H9 (cell line): Measurements from ENCODE around the gene ITGA1. TPM values are rescaled to one million over a fixed set of nuclear protein-coding genes. Genes with fewer than 3 reads are reported as not detected.

Experiments
- DNase-seq: peaks from one replicate; pipeline ENCODE4 v3.0.0-alpha.2; 2017
- H2AFZ ChIP-seq: one replicate; pipeline ENCODE4 v1.6.1; 2013; ENCODE audit warnings: mild to moderate bottlenecking, low read length, control low read depth, moderate library complexity
- H2AK5ac ChIP-seq: 2 replicates; pipeline ENCODE4 v1.6.1; 2013; ENCODE audit warnings: low read length, control low read depth, mixed read lengths; ENCODE audit not compliant: insufficient read length
- H2BK120ac ChIP-seq: one replicate; pipeline ENCODE4 v1.6.1; 2013; ENCODE audit warnings: low read depth, mild to moderate bottlenecking, low read length, control low read depth, inconsistent platforms; ENCODE audit not compliant: poor library complexity, severe bottlenecking
- H2BK12ac ChIP-seq: 2 replicates; pipeline ENCODE4 v1.6.1; 2013; ENCODE audit warnings: low read length, control low read depth, mixed read lengths, low read depth; ENCODE audit not compliant: insufficient read length
- H2BK15ac ChIP-seq: 2 replicates; pipeline ENCODE4 v1.6.1; 2013; ENCODE audit warnings: low read depth, low read length, control low read depth
- H2BK20ac ChIP-seq: one replicate; pipeline ENCODE4 v1.6.1; 2013; ENCODE audit warnings: low read depth, mild to moderate bottlenecking, low read length, control low read depth, inconsistent platforms; ENCODE audit not compliant: poor library complexity, severe bottlenecking
- H2BK5ac ChIP-seq: 2 replicates; pipeline ENCODE4 v1.6.1; 2013; ENCODE audit warnings: low read length, control low read depth, mixed read lengths; ENCODE audit not compliant: insufficient read length
- H3K14ac ChIP-seq: 2 replicates; pipeline ENCODE4 v1.6.1; 2013; ENCODE audit warnings: low read length, control low read depth; ENCODE audit not compliant: insufficient read depth
- H3K18ac ChIP-seq: 2 replicates; pipeline ENCODE4 v1.6.1; 2013; ENCODE audit warnings: low read depth, mild to moderate bottlenecking, mixed read lengths, low read length, control low read depth; ENCODE audit not compliant: insufficient read length
- H3K23ac ChIP-seq: 2 replicates; pipeline ENCODE4 v1.6.1; 2013; ENCODE audit warnings: low read length, control low read depth, mixed read lengths, low read depth; ENCODE audit not compliant: insufficient read length
- H3K23me2 ChIP-seq: 2 replicates; pipeline ENCODE4 v1.6.1; 2013; ENCODE audit warnings: low read depth, mild to moderate bottlenecking, mixed read lengths, low read length, control low read depth; ENCODE audit not compliant: insufficient read length, poor library complexity, severe bottlenecking
- H3K27ac ChIP-seq: 2 replicates; pipeline ENCODE4 v1.5.1; 2013; ENCODE audit warnings: low read length, control low read depth, mixed read lengths, low read depth; ENCODE audit not compliant: insufficient read length
- H3K27me3 ChIP-seq: 2 replicates; pipeline ENCODE4 v1.6.1; 2013; ENCODE audit warnings: low read length, control low read depth, inconsistent platforms; ENCODE audit not compliant: insufficient read depth
- H3K4ac ChIP-seq: 2 replicates; pipeline ENCODE4 v1.6.1; 2013; ENCODE audit warnings: low read depth, mild to moderate bottlenecking, control low read depth, inconsistent platforms, low read length, moderate library complexity
- H3K4me1 ChIP-seq: 2 replicates; pipeline ENCODE4 v1.6.1; 2013; ENCODE audit warnings: low read length, control low read depth, inconsistent platforms; ENCODE audit not compliant: insufficient read depth
- H3K4me2 ChIP-seq: 2 replicates; pipeline ENCODE4 v1.6.1; 2013; ENCODE audit warnings: low read length, control low read depth, mixed read lengths; ENCODE audit not compliant: insufficient read length, insufficient read depth
- H3K56ac ChIP-seq: 2 replicates; pipeline ENCODE4 v1.6.1; 2013; ENCODE audit warnings: low read depth, mild to moderate bottlenecking, mixed read lengths, low read length, control low read depth; ENCODE audit not compliant: insufficient read length
- H3K79me1 ChIP-seq: 2 replicates; pipeline ENCODE4 v1.6.1; 2013; ENCODE audit warnings: low read depth, mild to moderate bottlenecking, moderate library complexity, low read length, control low read depth, inconsistent platforms; ENCODE audit not compliant: insufficient read depth, poor library complexity, severe bottlenecking
- H3K79me2 ChIP-seq: 2 replicates; pipeline ENCODE4 v1.6.1; 2013; ENCODE audit warnings: low read length, control low read depth, inconsistent platforms; ENCODE audit not compliant: insufficient read depth
- H3K9ac ChIP-seq: 2 replicates; pipeline ENCODE4 v1.6.1; 2013; ENCODE audit warnings: low read length, control low read depth, mixed read lengths; ENCODE audit not compliant: insufficient read length; ENCODE audit errors: extremely low read depth
- H3K9me3 ChIP-seq: one replicate; pipeline ENCODE4 v1.6.1; 2013; ENCODE audit warnings: low read depth, low read length, inconsistent platforms; ENCODE audit not compliant: control insufficient read depth
- H3T11ph ChIP-seq: one replicate; pipeline ENCODE4 v1.6.1; 2013; ENCODE audit warnings: mild to moderate bottlenecking, low read length, control low read depth, inconsistent platforms
- H4K20me1 ChIP-seq: one replicate; pipeline ENCODE4 v1.6.1; 2013; ENCODE audit not compliant: control insufficient read depth, insufficient read length, insufficient read depth
- H4K5ac ChIP-seq: 2 replicates; pipeline ENCODE4 v1.6.1; 2013; ENCODE audit warnings: low read depth, mild to moderate bottlenecking, mixed read lengths, low read length, control low read depth; ENCODE audit not compliant: insufficient read length
- H4K8ac ChIP-seq: replicated peaks from 2 replicates; pipeline ENCODE4 v1.6.1; 2013; ENCODE audit warnings: low read length, control low read depth, mixed read lengths, low read depth; ENCODE audit not compliant: insufficient read length
- H4K91ac ChIP-seq: 2 replicates; pipeline ENCODE4 v1.6.1; 2013; ENCODE audit warnings: low read depth, mild to moderate bottlenecking, moderate library complexity, mixed read lengths, low read length, control low read depth; ENCODE audit not compliant: insufficient read length
- H3K27ac Mint-ChIP-seq, 3 experiments: 2 replicates in 2 of 3; 3 replicates in 1 of 3; pipeline ENCODE4 v1.8.0; 2020 to 2021; ENCODE audit warnings: mixed read lengths in 3 of 3, mild to moderate bottlenecking in 1 of 3, moderate library complexity in 1 of 3
- H3K27me3 Mint-ChIP-seq: 2 replicates; pipeline ENCODE4 v1.8.0; 2021; ENCODE audit warnings: low read depth, mild to moderate bottlenecking, moderate library complexity, mixed read lengths
- H3K36me3 Mint-ChIP-seq, 3 experiments: 2 replicates in 2 of 3; 3 replicates in 1 of 3; pipeline ENCODE4 v1.8.0; 2020 to 2021; ENCODE audit warnings: low read depth in 3 of 3, mixed read lengths in 3 of 3; ENCODE audit not compliant: insufficient read depth in 1 of 3
- H3K4me1 Mint-ChIP-seq, 2 experiments: 2 replicates each; pipeline ENCODE4 v1.8.0; 2020; ENCODE audit warnings: mixed read lengths in 2 of 2
- H3K4me3 Mint-ChIP-seq, 2 experiments: 2 replicates in 1 of 2; 3 replicates in 1 of 2; pipeline ENCODE4 v1.8.0; 2020 to 2021; ENCODE audit warnings: mild to moderate bottlenecking in 2 of 2, mixed read lengths in 2 of 2, moderate library complexity in 1 of 2
- H3K9me3 Mint-ChIP-seq, 2 experiments: 2 replicates in 1 of 2; 3 replicates in 1 of 2; pipeline ENCODE4 v1.8.0; 2020; ENCODE audit warnings: mild to moderate bottlenecking in 2 of 2, mixed read lengths in 2 of 2, moderate library complexity in 1 of 2
- CTCF ChIP-seq: fragments of 200-600 bp; sonication (generic); conservative IDR thresholded peaks from 3 replicates; pipeline ENCODE4 v1.8.0; 2021; ENCODE audit warnings: antibody characterized with exemption, mild to moderate bottlenecking
- WGBS: extraction: QIAGEN DNeasy Blood & Tissue Kit; methylation state at CpG from one replicate; pipeline ENCODE4 v1.1.7; 2013; ENCODE audit warnings: missing lambda C conversion rate, low lambda C conversion rate, mixed read lengths; ENCODE audit not compliant: insufficient read length; ENCODE audit errors: extremely low coverage; 5-methylcytosine and 5-hydroxymethylcytosine counted together
- total RNA-seq: library from RNA; stranded (reverse); gene quantifications from 2 replicates; pipeline ENCODE4 v1.2.1, GENCODE V29; 2021

The ITGA1 gene
- total RNA-seq, 1 experiment from 2014 or later = 3.9 TPM

- H4K5ac ChIP-seq = no peak overlapping the region
- no peak overlapping the region for H2AK5ac ChIP-seq
- H2BK15ac ChIP-seq = no peak overlapping the region
- Mint-ChIP-seq H3K9me3 (no peaks in the 10 kb centered on the region), H3K4me3 (no peak overlapping the region), H3K36me3 (no peaks in the 10 kb centered on the region), H3K4me1 (no peaks in the 10 kb centered on the region), H3K27me3 (no peaks in the 10 kb centered on the region), H3K27ac (no peak overlapping the region)
- H4K91ac ChIP-seq = no peak overlapping the region
- H3K27me3 ChIP-seq = no peaks in the 10 kb centered on the region
- no peak overlapping the region for H3K27ac ChIP-seq
- H2AFZ ChIP-seq = no peak overlapping the region
- no peak overlapping the region for H3K18ac ChIP-seq
- H4K8ac ChIP-seq = no peak overlapping the region
- no peaks in the 10 kb centered on the region; the same call in 1 of the 2 replicates for H3K79me2 ChIP-seq
- H3K4me1 ChIP-seq = no peaks in the 10 kb centered on the region
- H3K9ac ChIP-seq = no peak overlapping the region
- H3K23ac ChIP-seq = no peak overlapping the region
- H2BK5ac ChIP-seq = no peak overlapping the region
- H4K20me1 ChIP-seq = no peaks in the 10 kb centered on the region
- H3T11ph ChIP-seq = no peak overlapping the region
- no CpG with 5 or more reads among the region's 6 CpGs for WGBS
- H3K14ac ChIP-seq = no peak overlapping the region
- no peak overlapping the region for H3K4me2 ChIP-seq
- no peak for TF ChIP-seq CTCF
- no peak overlapping the region for H3K4ac ChIP-seq
- H3K56ac ChIP-seq = no peak overlapping the region
- no peaks in the 10 kb centered on the region for H3K23me2 ChIP-seq
- H3K9me3 ChIP-seq = no peaks in the 10 kb centered on the region
- DNase-seq = no peak
- H3K79me1 ChIP-seq = no peaks in the 10 kb centered on the region
- no peak overlapping the region for H2BK120ac ChIP-seq
- no peak overlapping the region for H2BK20ac ChIP-seq
- no peak overlapping the region for H2BK12ac ChIP-seq
These were observed 209.7 kb downstream of the ITGA1 start for GRCh38 chr5:52997424-52997823.
